ENCODE measurements around the gene TMA7B.

GRCh38 chr22:39943337-39943736, 16.9 kb upstream of the TMA7B start:
- TF ChIP-seq CTCF (IDR thresholded peaks at IDR 0.05) (no peak), RAD21 (IDR thresholded peaks at IDR 0.05; ENCODE audit: low read length) (no peak), PBX3 (IDR thresholded peaks at IDR 0.05) (no peak)
- TF ChIP-seq, protein P1, sequence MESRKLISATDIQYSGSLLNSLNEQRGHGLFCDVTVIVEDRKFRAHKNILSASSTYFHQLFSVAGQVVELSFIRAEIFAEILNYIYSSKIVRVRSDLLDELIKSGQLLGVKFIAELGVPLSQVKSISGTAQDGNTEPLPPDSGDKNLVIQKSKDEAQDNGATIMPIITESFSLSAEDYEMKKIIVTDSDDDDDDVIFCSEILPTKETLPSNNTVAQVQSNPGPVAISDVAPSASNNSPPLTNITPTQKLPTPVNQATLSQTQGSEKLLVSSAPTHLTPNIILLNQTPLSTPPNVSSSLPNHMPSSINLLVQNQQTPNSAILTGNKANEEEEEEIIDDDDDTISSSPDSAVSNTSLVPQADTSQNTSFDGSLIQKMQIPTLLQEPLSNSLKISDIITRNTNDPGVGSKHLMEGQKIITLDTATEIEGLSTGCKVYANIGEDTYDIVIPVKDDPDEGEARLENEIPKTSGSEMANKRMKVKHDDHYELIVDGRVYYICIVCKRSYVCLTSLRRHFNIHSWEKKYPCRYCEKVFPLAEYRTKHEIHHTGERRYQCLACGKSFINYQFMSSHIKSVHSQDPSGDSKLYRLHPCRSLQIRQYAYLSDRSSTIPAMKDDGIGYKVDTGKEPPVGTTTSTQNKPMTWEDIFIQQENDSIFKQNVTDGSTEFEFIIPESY (IDR thresholded peaks at IDR 0.05; ENCODE audit: borderline replicate concordance, low read depth), result no peak
